OCI-LY1 (cell line): ENCODE data around the gene PCBP1.
"Not testable (repeated sequence)": the region's sequence is repeated elsewhere in the genome, so short reads cannot be mapped to it uniquely, and the experiment has no call there.

Experiments used
- CTCF ChIP-seq: fragments of 200-600 bp; sonication (generic), shearing (Covaris generic); IDR thresholded peaks from 2 replicates; pipeline ENCODE4 v1.5.1; 2017; ENCODE audit warnings: mild to moderate bottlenecking, antibody characterized with exemption, low read length, moderate library complexity, mixed read lengths
- EZH2 ChIP-seq: fragments of 200-600 bp; sonication (generic), shearing (Covaris generic); IDR thresholded peaks from 2 replicates; pipeline ENCODE4 v1.8.0; 2017; ENCODE audit warnings: borderline replicate concordance, mixed run types, mild to moderate bottlenecking, antibody characterized with exemption, low read length, moderate library complexity, mixed read lengths

- not testable (repeated sequence) for TF ChIP-seq CTCF, EZH2
Measured at GRCh38 chr2:70055259-70055658, 32.0 kb upstream of the PCBP1 start.
